ENCODE results near the gene IGSF9B.
"Not testable (repeated sequence)": the region's sequence is repeated elsewhere in the genome, so short reads cannot be mapped to it uniquely, and the experiment has no call there.

IGSF9B gene, protein sequence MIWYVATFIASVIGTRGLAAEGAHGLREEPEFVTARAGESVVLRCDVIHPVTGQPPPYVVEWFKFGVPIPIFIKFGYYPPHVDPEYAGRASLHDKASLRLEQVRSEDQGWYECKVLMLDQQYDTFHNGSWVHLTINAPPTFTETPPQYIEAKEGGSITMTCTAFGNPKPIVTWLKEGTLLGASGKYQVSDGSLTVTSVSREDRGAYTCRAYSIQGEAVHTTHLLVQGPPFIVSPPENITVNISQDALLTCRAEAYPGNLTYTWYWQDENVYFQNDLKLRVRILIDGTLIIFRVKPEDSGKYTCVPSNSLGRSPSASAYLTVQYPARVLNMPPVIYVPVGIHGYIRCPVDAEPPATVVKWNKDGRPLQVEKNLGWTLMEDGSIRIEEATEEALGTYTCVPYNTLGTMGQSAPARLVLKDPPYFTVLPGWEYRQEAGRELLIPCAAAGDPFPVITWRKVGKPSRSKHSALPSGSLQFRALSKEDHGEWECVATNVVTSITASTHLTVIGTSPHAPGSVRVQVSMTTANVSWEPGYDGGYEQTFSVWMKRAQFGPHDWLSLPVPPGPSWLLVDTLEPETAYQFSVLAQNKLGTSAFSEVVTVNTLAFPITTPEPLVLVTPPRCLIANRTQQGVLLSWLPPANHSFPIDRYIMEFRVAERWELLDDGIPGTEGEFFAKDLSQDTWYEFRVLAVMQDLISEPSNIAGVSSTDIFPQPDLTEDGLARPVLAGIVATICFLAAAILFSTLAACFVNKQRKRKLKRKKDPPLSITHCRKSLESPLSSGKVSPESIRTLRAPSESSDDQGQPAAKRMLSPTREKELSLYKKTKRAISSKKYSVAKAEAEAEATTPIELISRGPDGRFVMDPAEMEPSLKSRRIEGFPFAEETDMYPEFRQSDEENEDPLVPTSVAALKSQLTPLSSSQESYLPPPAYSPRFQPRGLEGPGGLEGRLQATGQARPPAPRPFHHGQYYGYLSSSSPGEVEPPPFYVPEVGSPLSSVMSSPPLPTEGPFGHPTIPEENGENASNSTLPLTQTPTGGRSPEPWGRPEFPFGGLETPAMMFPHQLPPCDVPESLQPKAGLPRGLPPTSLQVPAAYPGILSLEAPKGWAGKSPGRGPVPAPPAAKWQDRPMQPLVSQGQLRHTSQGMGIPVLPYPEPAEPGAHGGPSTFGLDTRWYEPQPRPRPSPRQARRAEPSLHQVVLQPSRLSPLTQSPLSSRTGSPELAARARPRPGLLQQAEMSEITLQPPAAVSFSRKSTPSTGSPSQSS (N-terminal part only)

DNA sequence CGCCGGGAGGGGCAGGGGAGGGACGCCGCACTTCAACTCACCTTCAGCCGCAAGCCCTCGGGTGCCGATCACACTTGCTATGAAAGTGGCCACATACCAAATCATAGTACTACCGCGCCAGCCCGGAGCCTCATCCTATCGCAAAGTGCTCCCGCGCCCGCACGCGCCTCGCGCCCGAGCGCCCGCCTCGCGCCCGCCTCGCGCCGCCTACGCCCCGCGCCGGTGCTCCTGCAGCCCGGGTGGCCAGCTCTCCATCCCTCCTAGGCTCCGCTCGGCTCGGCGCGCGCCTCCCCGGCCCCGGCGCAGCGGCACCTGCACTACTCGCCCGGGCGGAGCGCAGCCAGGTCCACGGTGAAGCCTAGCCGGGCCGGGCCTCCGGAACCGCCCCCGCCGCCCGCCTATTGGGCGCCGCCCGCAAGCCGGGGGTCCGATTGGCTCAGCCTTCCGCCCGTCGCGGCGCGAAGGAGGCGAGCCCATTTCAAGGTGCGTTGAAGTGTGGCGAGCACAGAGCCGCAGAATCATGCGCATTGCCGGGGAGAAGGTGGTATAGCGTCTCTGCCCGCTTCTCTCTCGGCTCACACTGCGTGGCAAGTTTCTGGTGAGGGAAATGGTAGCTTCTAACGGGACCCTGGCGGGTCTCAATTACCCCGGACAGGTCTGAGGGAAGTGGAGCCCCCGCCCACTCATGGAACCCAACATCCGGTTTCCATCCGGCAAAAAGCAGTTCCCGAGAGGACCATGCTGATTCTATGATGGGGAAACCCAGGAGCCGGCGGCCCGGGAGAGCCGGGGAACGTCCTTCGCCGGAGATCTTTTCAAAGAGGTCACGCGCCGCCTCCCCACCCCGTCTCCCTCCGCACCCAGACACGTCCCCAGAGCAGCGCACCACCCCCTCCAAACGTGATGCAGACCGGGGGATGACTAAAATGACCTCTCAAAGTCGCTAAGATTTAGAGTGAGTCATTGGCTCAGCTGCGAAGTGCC lies at the start of gene IGSF9B:
TSS of gene IGSF9B (minus strand) at position 319 of the 984 bp plus-strand sequence. CDS start at position 105, 214 bp downstream.
- FAIRE-seq: no peak

DNA sequence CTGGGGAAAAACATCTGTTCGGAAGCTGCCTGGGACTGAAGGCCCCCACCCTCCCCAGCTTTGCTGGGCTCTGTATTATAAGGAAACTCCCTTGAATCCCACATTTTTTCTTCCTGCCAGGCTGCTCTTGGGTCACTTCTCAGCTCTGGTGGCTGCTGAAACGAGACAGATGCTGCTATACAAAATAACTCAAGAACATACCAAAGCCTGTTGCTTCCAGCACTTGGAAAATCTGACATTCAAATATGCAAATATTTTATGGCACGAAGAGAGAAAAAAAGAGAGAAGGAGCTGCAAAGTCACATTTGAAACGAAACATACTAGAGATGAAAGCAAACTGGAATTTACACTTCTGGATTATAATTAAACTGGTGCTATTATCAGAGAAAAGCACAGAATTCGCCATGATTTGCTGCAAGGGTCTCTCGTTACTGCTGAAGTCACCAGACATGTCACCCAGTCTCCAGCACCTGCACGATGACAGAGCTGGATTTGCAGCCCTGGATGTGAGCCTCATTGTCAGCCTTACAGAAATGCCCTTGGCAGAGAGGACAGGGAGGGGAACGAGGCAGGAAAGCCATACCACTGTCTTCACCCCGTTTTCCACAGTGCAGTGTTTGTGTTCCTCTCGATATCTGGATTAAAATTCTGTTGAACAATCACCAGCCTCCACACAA lies 47.9 kb upstream of the IGSF9B start:
- no peak for FAIRE-seq

DNA sequence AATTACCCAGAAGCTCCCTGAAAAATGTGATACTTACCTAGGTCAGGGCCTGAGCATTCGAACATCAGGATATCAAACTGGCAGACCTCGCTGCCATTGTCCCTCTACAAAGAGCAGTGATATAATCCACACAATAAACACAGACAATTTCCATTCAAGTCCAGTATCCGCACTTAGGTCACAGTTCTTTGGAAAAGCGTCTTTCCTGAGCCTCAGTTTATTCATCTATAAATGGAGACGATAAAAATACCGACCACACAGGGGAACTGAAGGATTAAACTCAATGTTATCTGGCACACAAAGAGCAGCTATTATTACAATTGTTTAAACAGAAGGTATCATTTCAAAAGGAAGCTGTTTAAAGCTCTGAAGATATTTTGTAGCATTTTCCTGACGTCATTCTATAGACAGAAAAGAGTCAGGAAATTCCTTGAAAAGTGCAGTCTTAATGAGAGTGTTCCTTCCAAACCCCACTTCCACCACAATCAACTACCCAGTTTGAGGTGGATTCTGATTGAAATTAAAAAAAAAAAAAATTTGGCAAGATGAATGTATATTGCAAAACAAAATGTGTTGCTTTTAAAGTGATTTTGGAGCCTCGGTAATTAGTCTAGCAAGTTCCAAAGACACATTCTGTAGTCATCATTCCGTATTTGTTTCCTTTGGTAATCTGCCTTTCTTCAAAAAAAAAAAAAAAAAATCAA lies 47.2 kb upstream of the IGSF9B start:
- no peak for FAIRE-seq

DNA sequence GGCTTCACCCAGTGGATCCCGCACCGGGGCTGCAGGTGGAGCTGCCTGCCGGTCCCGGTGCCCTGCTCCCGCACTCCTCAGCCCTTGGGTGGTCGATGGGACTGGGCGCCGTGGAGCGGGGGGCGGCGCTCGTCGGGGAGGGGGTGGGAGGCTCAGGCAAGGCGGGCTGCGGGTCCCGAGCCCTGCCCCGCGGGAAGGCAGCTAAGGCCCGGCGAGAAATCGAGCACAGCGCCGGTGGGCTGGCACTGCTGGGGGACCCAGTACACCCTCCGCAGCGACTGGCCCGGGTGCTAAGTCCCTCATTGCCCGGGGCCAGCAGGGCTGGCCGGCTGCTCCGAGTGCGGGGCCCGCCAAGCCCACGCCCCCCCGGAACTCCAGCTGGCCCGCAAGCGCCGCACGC lies 46.1 kb upstream of the IGSF9B start:
- FAIRE-seq: not testable (repeated sequence)

DNA sequence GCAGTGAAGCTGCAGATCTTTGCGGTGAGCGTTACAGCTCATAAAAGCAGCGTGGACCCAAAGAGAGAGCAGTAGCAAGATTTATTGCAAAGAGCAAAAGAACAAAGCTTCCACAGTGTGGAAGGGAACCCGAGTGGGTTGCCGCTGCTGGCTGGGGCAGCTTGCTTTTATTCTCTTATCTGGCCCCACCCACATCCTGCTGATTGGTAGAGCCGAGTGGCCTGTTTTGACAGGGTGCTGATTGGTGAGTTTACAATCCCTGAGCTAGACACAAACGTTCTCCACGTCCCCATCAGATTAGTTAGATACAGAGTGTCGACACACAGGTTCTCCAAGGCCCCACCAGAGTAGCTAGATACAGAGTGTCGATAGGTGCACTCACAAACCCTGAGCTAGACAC lies 45.6 kb upstream of the IGSF9B start:
- FAIRE-seq: not testable (repeated sequence)

DNA sequence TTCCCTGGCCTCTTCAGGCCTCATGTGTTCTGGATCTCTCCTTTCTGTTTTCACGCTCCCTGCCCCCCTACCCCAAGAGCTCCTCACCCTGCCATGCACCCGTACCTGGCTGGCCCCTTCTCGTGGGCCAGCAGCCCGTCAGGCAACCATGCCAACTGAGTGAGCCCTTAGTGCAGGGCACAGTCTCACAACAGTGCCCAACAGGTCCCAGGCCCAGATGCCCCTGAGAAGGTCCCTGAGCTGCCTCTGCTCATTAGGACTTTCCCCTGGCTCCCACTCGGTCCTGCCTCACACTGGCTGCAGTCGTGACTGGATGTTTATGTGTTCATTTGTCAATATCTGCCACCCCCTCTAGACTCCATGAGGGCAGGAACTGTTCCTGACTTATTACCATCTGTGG lies 44.8 kb upstream of the IGSF9B start:
- no peak for FAIRE-seq

DNA sequence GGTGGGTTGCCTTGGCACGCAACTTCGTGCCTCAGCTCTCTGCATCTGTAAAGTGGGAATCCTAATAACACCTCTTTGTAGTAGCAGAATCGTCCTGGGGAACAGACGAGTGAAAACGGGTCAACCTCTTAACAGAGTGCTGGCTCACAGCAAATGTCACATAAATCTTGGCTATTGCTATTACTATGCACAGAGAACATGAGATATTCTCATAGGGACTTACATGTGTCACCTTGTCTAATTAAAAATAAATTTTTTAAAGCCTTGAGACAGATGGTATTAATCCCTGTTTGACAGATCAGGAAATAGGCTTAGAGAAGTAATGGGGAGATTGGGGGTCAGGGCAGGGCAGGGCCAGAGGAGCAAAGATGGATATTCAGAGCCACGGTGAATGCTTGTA lies 44.3 kb upstream of the IGSF9B start:
- FAIRE-seq: no peak

DNA sequence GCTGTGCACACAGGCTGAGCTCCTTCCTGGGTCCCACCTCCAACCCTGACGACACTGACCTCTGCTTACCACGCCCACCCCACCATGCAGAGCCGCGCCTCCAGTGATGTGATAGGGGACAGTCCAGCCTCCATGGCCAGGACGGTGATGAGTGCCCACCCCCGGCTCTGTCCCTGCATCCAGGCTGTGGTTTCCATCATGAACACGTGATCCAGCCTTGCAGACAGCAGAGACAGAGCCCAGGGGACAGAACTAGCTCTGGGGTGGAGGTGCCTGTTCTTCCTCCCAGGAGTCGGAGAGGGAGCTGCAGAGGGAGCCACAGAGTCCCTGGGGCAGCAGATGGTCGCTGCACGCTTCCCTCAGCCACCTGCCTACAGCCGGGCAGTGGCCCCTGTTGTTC lies 42.6 kb upstream of the IGSF9B start:
- FAIRE-seq: no peak

DNA sequence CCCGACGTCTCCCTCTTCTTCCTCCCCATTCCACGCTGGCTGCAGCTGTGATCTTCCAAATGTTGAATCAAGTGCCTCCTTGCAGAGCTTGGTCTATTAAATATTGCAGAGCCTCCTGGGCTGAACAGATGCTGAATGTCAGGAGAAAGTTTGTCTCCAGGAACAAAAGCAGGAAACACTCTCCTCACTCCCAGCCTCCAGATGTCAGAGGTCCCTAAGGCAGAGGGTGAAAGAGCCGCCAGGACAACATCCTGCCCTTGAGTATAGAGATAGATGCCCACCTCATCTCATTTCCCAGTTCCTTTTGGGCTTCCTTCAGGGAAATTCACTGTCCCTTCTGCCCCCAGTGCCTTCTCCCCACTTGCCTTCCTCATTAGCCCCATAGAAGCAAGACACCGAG lies 40.8 kb upstream of the IGSF9B start:
- FAIRE-seq: no peak

DNA sequence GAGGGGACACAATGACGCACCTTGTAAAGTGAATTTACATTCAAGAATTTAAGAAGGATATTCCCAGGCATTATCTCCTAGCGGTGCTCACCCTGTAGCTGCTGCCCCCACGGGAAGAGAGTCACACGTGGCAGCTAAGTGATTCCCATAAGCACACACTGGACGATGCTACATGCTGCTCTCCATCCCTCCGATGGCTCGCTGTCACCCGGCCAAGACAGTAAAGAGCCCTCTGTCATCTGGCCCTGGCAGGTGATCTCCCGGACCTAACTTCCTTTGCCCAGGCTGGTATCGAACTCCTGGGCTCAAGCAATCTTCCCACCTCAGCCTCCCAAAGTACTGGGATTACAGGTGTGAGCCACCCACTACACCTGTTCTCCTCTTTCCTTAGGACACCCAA lies 39.9 kb upstream of the IGSF9B start:
- FAIRE-seq: no peak

DNA sequence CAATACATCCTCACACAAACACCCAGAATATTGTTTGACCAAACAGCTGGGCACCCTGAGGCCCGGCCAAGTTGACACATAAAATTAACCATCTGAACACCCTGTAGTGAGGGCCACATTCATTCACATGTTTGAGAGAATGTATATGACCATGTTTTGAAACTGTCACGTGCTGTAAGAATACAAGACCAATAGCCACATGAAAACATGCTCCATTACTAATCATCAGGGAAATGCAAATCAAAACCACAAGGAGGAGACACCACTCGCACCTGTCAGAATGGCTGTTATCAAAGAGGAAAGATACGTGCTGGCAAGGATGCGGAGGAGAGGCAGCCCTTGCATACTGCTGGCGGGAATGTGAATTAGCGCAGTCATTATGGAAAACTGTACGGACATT lies 38.3 kb upstream of the IGSF9B start:
- FAIRE-seq: no peak

DNA sequence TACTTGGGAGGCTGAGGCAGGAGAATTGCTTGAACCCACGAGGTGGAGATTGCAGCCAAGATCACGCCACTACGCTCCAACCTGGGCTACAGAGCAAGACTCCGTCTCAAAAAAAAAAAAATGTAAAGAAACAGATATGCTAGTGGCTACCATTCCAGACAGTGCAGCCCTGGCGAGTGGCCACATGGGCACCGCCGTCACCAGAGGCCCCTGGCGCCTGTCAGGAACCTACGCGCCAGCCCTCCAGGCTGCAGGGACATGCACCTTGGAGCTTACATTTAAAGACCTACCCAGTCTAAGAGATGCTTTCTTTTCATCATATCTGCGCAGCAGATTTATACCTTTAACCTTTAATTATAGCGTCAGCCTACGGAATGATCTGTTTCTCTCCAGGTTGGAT lies 37.2 kb upstream of the IGSF9B start:
- no peak for FAIRE-seq

DNA sequence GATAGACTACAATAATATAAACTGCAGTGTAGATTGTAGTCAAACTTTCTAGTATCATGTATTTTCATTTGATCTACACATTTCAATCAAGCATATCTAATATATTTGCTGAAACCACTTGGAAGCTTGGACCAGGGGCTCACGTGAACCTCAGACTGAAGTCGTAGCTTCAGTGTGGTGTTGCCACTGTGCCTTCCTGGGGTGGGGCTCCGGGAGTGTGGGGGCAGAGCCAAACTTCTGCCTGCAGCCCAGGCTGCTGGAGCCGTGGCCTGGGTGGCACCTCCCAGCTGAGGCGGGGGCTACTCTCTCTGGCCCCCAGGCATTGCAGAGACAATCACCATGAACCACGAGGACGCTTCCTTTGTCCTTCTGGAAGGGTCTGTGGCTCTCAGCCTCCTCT lies 36.3 kb upstream of the IGSF9B start:
- FAIRE-seq: no peak

DNA sequence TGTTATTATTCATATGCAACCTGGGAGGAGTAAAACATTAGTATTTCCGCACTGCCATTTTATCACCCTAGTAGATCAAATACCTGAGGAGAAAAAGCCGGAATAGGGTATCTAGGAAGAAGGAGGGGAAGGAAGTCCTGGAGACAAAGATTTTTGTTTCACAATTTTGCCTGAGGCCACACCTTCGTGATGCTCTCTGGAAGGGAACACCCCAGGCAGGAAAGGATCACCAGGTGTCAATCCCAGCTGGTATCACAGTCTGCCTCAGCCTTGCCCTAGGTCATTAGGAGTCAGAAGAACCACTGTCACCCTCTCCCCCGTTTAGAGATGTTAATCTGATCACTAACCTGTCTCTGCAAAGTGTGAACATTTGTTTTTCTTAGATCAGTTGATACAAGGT lies 35.4 kb upstream of the IGSF9B start:
- FAIRE-seq: no peak

DNA sequence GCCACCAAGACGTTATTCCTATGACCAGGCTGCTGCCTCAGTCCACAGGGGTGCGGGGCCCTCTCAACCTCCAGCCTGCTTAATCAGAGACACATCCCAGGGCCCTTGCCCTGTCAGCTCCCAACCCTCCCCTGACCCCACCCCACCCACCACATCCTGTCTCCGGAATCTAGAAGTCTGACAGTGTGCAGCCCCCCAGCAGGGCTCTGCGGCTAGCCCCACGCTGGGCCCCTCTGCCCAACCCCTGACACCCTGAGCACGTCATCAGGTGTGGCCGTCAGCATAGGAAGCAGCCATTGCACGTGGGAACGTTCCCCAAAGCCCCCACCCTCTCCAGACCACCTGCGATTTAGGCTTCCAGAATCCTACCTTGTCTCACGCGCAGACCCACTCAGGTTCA lies 34.3 kb upstream of the IGSF9B start:
- FAIRE-seq: no peak

DNA sequence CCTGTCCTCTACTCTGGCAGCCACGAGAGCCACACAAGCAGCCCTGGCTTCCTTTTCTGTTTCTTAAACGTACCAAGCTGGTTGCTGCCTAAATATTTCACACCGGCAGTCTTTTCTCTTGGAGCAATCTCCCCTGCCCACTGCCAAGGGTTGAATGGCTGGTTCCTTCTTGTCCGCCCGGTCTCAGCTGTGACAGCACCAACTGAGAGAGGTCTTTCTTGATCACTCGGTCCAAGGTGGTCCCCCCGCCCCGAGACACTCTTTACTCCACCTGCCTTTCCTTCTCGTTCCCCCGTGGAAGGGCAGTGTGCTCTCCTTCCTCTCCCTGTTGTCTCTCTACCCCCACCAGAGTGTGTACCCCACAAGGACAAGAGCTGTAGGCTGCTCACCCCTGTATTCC lies 33.7 kb upstream of the IGSF9B start:
- FAIRE-seq: no peak

DNA sequence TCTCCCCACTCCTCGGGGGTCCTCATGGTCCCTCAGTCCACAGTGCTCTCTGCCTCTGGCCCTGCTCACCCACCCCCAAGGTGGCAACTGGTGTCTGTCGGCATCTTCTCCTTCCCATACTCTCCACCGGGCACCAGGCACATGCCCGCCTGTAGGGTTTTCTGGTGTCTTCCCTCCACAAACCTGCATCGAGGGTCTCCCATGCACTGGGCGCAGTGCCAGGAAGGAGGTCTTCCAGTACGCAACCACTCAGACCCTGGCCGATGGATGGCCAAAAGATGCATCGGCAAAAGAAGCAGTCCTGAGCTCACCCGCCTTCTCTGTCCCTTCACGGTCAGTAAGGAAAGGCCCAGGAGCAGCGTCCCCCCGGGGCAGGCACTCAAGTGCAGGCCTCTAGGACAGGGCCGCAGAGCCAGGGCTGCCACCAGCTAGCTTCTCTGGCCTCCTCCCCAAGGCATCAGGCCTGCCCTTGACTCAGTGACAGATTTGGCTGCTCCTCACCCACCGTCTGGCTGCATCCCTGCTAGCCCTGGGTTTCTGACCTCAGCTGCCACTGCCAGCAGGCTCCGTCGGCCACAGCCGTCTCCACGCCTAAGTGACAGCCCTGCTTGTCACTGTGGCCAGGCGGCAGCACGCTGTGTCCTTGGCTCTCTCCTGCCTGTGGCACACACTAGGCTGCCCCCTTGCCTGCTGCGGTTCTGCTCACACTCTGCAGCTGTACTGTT lies 32.1 kb upstream of the IGSF9B start:
- FAIRE-seq: no peak

DNA sequence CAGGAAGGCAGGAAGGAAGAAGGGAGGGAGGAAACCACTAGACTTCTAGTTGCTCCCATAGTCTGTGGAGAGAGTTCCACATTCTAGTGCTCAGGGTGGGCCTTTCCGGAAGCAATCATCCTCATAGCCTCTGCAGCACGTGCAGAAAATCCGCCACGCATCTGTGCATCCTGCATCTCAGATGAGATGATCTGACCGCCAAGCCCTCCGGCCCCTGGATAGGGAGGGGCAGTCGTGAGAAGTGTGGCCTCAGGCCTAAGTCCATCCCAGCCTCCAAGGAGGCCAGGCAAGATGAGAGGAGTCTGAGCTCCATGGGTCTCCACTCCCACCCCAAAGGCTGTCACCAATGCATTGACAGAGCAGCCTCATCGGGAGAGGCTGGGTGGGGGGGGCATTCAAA lies 30.4 kb upstream of the IGSF9B start:
- no peak for FAIRE-seq

DNA sequence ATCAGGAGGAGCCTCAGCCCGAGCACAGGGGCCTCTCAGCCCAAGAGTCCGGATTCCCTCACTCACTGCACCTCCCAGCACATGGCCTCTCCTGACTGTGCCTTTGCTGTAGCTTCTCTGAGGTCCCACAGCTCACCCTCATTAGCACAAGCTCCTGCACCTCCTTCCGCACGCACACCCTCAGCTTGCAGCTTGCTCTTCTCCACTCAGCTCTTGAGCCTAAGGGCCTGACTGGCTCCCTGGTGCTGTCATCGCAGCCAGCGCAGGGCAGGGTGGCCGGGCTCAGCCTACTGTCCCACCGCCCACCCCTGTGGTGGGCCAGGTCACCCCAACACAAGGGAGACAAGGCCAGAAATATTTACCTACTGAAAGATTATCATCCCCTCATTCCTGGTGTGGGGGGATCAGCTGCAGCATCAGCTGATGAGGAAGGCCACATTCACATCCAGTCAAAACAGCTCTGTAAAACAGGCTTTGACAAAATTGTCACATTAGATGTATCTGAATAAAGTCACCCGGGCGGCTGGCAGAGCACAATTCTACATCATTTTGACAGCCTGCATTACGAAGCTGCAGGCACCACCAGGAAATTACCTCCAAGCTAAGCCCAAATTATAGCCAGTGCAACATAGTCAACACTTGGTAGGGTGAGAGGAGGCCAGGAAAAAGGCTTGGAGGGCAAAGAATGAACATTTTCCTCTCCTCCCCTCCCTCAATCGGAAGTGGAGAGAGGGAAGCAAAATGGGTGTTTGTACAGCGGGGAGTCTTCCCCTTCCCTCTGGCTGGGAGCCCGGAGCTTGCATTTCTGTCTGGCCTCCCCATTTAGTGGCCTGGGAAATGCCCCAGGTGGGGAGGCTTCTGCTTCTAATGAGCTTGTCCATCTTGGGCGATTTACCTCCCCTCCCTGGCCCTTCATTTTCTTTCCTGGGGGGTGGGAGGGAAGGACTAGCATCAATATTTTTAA lies 29.5 kb upstream of the IGSF9B start:
- no peak for FAIRE-seq
